ENCODE results near the gene NUP205.

NUP205 gene

DNA sequence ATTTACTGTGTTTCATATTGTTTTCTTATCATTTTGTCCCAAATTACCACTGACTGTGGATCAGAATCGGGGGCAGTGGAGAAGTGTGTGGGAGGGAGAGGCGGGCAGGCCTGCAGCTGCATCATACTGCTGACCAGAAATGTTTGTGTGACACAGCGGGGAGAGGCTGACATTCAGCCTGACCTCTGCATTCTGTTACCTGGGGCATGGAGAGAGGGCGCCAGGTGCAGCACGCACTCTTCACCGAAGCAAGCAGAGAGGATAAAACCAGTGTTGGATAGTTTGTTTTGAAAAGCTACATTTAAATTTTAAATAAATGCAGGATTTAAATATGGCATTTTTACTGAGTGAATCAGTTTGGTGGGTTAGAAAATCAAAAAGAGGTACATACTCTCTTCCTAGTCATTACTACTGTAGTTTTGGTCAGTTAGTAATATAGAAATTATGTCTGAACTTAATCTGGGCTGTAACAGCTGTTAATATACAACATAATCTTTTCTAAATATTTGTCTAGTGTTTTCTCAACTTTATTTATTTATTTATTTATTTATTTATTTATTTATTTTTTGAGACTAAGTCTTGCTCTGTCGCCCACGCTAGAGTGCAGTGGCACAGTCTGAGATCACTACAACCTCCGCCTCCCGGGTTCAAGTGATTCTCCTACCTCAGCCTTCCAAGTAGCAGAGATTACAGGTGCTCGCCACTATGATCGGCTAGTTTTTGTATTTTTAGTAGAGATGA lies 95.8 kb downstream of the NUP205 start:
- ChIA-PET CTCF (interaction anchor here (0.6 kb wide), 1 partner anchor 8 kb away, joined by 3 read pairs; no protein-coding TSS in a partner anchor), POLR2A (no interaction called here)
- Histone ChIP-seq H3K27me3 (replicated peaks in 2 of 5; ENCODE audit: control insufficient read depth in 4 of 5, insufficient read depth in 5 of 5, low read length in 4 of 5) (no peaks in the 10 kb centered on the region), H3K27ac (ENCODE audit: insufficient read depth in 1 of 2, low read depth in 1 of 2, low read length in 2 of 2, poor library complexity in 1 of 2, severe bottlenecking in 2 of 2) (no peak overlapping the region), H3K36me3 (ENCODE audit: control insufficient read depth in 4 of 4, insufficient read depth in 4 of 4, low read length in 3 of 4) (peaks cover 0 to 13% (median 3%) of the 10 kb centered on the region in 4 experiments), H3K4me1 (ENCODE audit: control extremely low read depth in 1 of 4, control insufficient read depth in 4 of 4, insufficient read depth in 4 of 4, low read length in 3 of 4) (peaks cover 0 to 8% (median 2%) of the 10 kb centered on the region in 4 experiments), H3K9me3 (ENCODE audit: control extremely low read depth in 1 of 5, control insufficient read depth in 4 of 5, insufficient read depth in 2 of 5, low read depth in 1 of 5, low read length in 4 of 5) (no peaks in the 10 kb centered on the region), H3K4me3 (ENCODE audit: control insufficient read depth in 1 of 7, extremely low read depth in 1 of 7, insufficient read depth in 4 of 7, low read depth in 2 of 7, low read length in 6 of 7) (no peak overlapping the region)
- 95% methylated on average over 10 of the region's 12 CpGs for WGBS (ENCODE audit: insufficient coverage)
- DNase-seq: no peak

DNA sequence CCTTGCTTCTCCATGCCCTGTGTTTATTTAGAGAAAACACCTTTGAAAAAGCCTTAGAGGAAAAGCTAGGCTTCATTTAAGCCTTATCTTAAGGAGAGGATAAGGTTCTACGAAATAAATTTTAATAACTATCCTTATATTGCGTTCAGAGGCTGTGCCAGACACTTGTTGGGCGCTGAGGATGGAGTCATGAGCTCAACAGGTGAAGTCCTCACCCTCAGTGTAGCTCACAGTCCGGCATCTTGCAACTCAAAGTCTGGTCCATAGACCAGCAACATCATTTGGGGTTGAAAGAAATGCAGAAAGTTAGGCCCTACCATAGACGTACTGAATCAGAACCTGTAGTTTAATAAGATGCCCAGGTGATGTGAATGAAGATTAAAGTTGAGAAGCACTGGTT lies 100.8 kb downstream of the NUP205 start:
- POLR2A ChIA-PET: no interaction called here
- CTCF ChIA-PET: interaction anchor here (0.9 to 10.5 kb wide), 3 partner anchors 14 to 22 kb away, joined by 3 to 73 read pairs (median 67); no protein-coding TSS in a partner anchor
- Histone ChIP-seq H3K4me1 (ENCODE audit: control extremely low read depth in 1 of 4, control insufficient read depth in 4 of 4, insufficient read depth in 4 of 4, low read length in 3 of 4) (peaks cover 20 to 46% (median 37%) of the 10 kb centered on the region in 4 experiments), H3K27me3 (replicated peaks in 2 of 5; ENCODE audit: control insufficient read depth in 4 of 5, insufficient read depth in 5 of 5, low read length in 4 of 5) (no peaks in the 10 kb centered on the region), H3K36me3 (ENCODE audit: control insufficient read depth in 4 of 4, insufficient read depth in 4 of 4, low read length in 3 of 4) (no peaks in the 10 kb centered on the region), H3K27ac (ENCODE audit: insufficient read depth in 1 of 2, low read depth in 1 of 2, low read length in 2 of 2, poor library complexity in 1 of 2, severe bottlenecking in 2 of 2) (peak overlapping the region; percentile 58 to 64), H3K9me3 (ENCODE audit: control extremely low read depth in 1 of 5, control insufficient read depth in 4 of 5, insufficient read depth in 2 of 5, low read depth in 1 of 5, low read length in 4 of 5) (no peaks in the 10 kb centered on the region), H3K4me3 (ENCODE audit: control insufficient read depth in 1 of 7, extremely low read depth in 1 of 7, insufficient read depth in 4 of 7, low read depth in 2 of 7, low read length in 6 of 7) (no peak overlapping the region)
- DNase-seq: no peak
- WGBS (ENCODE audit: insufficient coverage): 86% methylated on average over 3 of the region's 5 CpGs

DNA sequence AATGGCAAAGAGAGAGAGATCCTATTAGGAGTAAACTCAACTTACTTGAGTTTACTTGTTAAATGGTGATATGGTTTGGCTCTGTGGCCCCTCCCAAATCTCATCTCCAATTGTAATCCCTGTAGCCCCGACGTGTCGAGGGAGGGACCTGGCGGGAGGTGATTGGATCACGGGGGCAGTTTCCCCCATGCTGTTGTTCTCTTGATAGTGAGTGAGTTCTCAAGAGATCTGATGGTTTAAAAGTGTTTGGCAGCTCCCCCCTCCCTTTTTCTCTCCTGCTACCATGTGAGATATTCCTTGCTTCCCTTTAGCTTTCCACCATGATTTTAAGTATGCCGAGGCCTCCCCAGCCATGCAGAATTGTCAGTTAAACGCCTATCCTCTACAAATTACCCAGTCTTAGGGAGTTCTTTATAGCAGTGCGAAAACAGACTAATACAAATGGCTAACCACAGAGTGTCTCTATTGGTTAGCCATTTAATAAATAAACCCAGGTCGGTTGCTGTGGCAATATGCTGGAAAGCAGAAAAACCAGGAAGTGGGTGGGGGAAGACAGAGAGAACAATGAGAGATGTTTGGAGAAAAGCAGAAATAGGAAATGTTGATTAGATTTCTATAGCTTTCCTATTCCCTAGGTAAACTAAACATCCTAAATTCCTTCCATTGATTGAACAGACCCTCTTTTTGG lies 101.6 kb downstream of the NUP205 start:
- CTCF ChIA-PET: interaction anchor here (0.8 to 10.5 kb wide), 6 partner anchors 9 to 40 kb away, joined by 3 to 73 read pairs (median 3); no protein-coding TSS in a partner anchor
- Histone ChIP-seq H3K36me3 (ENCODE audit: control insufficient read depth in 4 of 4, insufficient read depth in 4 of 4, low read length in 3 of 4) (no peaks in the 10 kb centered on the region), H3K4me1 (ENCODE audit: control extremely low read depth in 1 of 4, control insufficient read depth in 4 of 4, insufficient read depth in 4 of 4, low read length in 3 of 4) (peaks cover 20 to 53% (median 45%) of the 10 kb centered on the region in 4 experiments), H3K27ac (ENCODE audit: insufficient read depth in 1 of 2, low read depth in 1 of 2, low read length in 2 of 2, poor library complexity in 1 of 2, severe bottlenecking in 2 of 2) (peak overlapping the region; percentile 58 to 64), H3K9me3 (ENCODE audit: control extremely low read depth in 1 of 5, control insufficient read depth in 4 of 5, insufficient read depth in 2 of 5, low read depth in 1 of 5, low read length in 4 of 5) (no peaks in the 10 kb centered on the region), H3K4me3 (ENCODE audit: control insufficient read depth in 1 of 7, extremely low read depth in 1 of 7, insufficient read depth in 4 of 7, low read depth in 2 of 7, low read length in 6 of 7) (peak overlapping the region in 2 of 7 experiments; percentile 7 to 48), H3K27me3 (replicated peaks in 2 of 5; ENCODE audit: control insufficient read depth in 4 of 5, insufficient read depth in 5 of 5, low read length in 4 of 5) (no peaks in the 10 kb centered on the region)
- POLR2A ChIA-PET: interaction anchor here (0.6 kb wide), 1 partner anchor 332 kb away, joined by 3 read pairs; no protein-coding TSS in a partner anchor
- 50% methylated on average over 2 of the region's 9 CpGs for WGBS (ENCODE audit: insufficient coverage)
- peak; percentile 57 to 90 (median 89) for DNase-seq

DNA sequence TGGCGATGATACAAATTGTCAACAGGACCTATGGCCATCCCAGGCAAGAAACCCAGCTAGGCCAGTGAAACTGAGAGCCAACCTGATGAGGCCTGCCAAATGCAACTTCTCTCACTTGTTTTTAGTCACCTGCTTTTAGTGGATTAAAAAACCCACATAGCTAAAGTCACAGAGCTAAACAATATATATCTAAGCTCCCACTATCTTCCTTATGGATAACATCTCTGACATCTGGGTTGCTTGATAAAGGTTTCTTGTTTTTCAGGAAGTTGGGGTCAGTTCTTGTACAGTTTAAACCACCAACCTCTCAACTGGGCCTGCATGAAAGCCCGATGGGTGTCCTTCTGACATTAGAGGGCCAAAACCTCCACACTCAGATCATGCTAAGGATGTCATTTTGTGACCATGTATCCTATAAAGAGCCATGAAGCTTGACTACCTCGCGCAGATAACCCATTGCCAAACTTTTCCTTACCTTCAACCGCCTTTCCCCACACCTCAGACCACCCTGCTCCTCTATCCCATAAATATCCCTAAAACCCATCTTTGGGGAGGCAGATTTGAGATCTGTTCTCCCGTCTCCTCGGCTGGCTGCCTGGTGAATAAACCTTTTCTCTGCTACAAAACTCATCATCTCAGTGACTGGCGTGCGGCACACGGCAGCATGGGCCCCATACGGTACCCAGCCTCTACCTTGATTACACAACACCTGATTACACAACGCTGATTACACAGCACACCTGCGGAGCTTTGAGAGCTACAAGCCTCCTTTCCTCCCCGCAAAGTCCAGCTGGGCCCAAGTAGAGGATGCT lies 103.8 kb downstream of the NUP205 start:
- Histone ChIP-seq H3K9me3 (ENCODE audit: control extremely low read depth in 1 of 5, control insufficient read depth in 4 of 5, insufficient read depth in 2 of 5, low read depth in 1 of 5, low read length in 4 of 5) (no peaks in the 10 kb centered on the region), H3K4me1 (ENCODE audit: control extremely low read depth in 1 of 4, control insufficient read depth in 4 of 4, insufficient read depth in 4 of 4, low read length in 3 of 4) (peaks cover 20 to 55% (median 49%) of the 10 kb centered on the region in 4 experiments), H3K36me3 (ENCODE audit: control insufficient read depth in 4 of 4, insufficient read depth in 4 of 4, low read length in 3 of 4) (no peaks in the 10 kb centered on the region), H3K27ac (ENCODE audit: insufficient read depth in 1 of 2, low read depth in 1 of 2, low read length in 2 of 2, poor library complexity in 1 of 2, severe bottlenecking in 2 of 2) (peak overlapping the region; percentile 73 to 91), H3K4me3 (ENCODE audit: control insufficient read depth in 1 of 7, extremely low read depth in 1 of 7, insufficient read depth in 4 of 7, low read depth in 2 of 7, low read length in 6 of 7) (peak overlapping the region in 6 of 7 experiments; percentile 90 to 97 (median 96)), H3K27me3 (replicated peaks in 2 of 5; ENCODE audit: control insufficient read depth in 4 of 5, insufficient read depth in 5 of 5, low read length in 4 of 5) (no peaks in the 10 kb centered on the region)
- DNase-seq: peak; percentile 78 to 97 (median 93)
- 69% methylated on average over 10 of the region's 14 CpGs for WGBS (ENCODE audit: insufficient coverage)
- ChIA-PET POLR2A (no interaction called here), CTCF (interaction anchor here (0.9 to 10.5 kb wide), 7 partner anchors 11 to 51 kb away, joined by 3 to 73 read pairs (median 3); no protein-coding TSS in a partner anchor)

DNA sequence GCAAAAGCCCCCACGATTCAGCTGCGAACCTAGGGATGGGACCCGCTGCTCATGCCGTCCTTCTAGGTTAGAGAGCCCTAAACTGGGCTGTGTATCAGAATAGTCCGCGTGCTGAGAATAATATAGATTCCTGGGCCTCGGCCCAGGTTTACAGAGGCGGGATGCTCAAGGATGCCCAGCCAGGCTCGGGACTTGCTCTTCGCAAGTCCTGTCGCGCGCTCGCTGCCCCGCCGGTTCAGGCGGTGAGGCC lies 104.3 kb downstream of the NUP205 start:
- H3K4me1 ChIP-seq (ENCODE audit: control extremely low read depth in 1 of 4, control insufficient read depth in 4 of 4, insufficient read depth in 4 of 4, low read length in 3 of 4): peaks cover 24 to 59% (median 51%) of the 10 kb centered on the region in 4 experiments

DNA sequence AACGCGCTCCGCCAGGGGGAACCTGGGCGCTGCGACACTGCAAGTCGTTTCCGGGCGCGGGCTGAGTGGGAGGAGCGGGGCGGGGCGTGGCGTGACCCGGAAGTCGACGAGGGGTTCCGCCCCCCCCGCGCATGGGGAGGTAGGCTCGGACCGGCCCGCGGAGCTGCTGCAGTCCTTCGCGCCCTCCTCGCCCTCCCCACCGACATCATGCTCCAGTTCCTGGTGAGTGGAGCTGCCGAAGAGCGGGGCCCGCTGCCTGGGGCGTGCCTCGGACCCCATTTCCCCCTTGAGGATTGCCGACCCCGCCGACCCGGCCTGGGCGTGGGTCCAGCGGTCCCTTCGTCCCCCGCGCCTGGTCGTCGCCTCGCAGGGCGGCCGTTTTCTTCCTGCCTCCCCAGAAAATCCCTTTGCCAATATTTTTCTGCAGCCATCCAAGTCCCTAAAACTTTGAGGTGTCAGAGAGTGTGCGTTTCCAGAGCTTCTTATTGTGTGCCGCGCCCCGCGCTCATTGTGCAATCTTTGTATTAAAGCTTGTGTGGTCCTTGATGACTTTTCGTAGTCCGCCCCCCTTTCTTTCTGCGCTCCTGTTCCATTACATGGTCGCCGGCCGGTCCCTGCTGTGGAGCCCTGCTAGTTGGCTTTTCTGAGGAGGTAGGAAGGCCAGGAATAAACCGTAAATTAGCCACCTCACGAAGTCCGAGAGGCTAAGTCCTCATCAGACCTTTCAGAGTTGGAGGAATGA lies 104.8 kb downstream of the NUP205 start, which contains the start of gene STMP1:
TSS of gene STMP1 (plus strand) at position 142 of the 742 bp plus-strand sequence.
- Histone ChIP-seq H3K36me3 (ENCODE audit: control insufficient read depth in 4 of 4, insufficient read depth in 4 of 4, low read length in 3 of 4) (no peaks in the 10 kb centered on the region), H3K27ac (ENCODE audit: insufficient read depth in 1 of 2, low read depth in 1 of 2, low read length in 2 of 2, poor library complexity in 1 of 2, severe bottlenecking in 2 of 2) (peak within 1 kb of the TSS; percentile 86 to 91), H3K9me3 (ENCODE audit: control extremely low read depth in 1 of 5, control insufficient read depth in 4 of 5, insufficient read depth in 2 of 5, low read depth in 1 of 5, low read length in 4 of 5) (no peaks in the 10 kb centered on the region), H3K27me3 (replicated peaks in 2 of 5; ENCODE audit: control insufficient read depth in 4 of 5, insufficient read depth in 5 of 5, low read length in 4 of 5) (no peaks in the 10 kb centered on the region), H3K4me1 (ENCODE audit: control extremely low read depth in 1 of 4, control insufficient read depth in 4 of 4, insufficient read depth in 4 of 4, low read length in 3 of 4) (peaks cover 24 to 59% (median 51%) of the 10 kb centered on the region in 4 experiments), H3K4me3 (ENCODE audit: control insufficient read depth in 1 of 7, extremely low read depth in 1 of 7, insufficient read depth in 4 of 7, low read depth in 2 of 7, low read length in 6 of 7) (peak within 1 kb of the TSS; percentile 79 to 97 (median 96))
- WGBS (ENCODE audit: insufficient coverage): under 1% methylated on average over 54 of the region's 60 CpGs
- peak; percentile 96 to 97 (median 97) for DNase-seq
- CTCF ChIA-PET: interaction anchor here (0.7 to 10.5 kb wide), 5 partner anchors 10 to 130 kb away, joined by 3 to 73 read pairs (median 4); no protein-coding TSS in a partner anchor
- POLR2A ChIA-PET: no interaction called here

More for the DNA sequence above, 104.3 kb downstream of the NUP205 start:
- no peak for DNase-seq
- Histone ChIP-seq H3K4me3 (ENCODE audit: control insufficient read depth in 1 of 7, extremely low read depth in 1 of 7, insufficient read depth in 4 of 7, low read depth in 2 of 7, low read length in 6 of 7) (peak overlapping the region; percentile 79 to 97 (median 96)), H3K27ac (ENCODE audit: insufficient read depth in 1 of 2, low read depth in 1 of 2, low read length in 2 of 2, poor library complexity in 1 of 2, severe bottlenecking in 2 of 2) (peak overlapping the region; percentile 73 to 91), H3K27me3 (replicated peaks in 2 of 5; ENCODE audit: control insufficient read depth in 4 of 5, insufficient read depth in 5 of 5, low read length in 4 of 5) (no peaks in the 10 kb centered on the region), H3K9me3 (ENCODE audit: control extremely low read depth in 1 of 5, control insufficient read depth in 4 of 5, insufficient read depth in 2 of 5, low read depth in 1 of 5, low read length in 4 of 5) (no peaks in the 10 kb centered on the region), H3K36me3 (ENCODE audit: control insufficient read depth in 4 of 4, insufficient read depth in 4 of 4, low read length in 3 of 4) (no peaks in the 10 kb centered on the region)
- ChIA-PET POLR2A (no interaction called here), CTCF (interaction anchor here (1.2 to 10.5 kb wide), 5 partner anchors 10 to 50 kb away, joined by 3 to 73 read pairs (median 4); no protein-coding TSS in a partner anchor)
- 18% methylated on average over 17 of the region's 17 CpGs for WGBS (ENCODE audit: insufficient coverage)
